HG03039 (cell line): Measurements from ENCODE around the gene PLEKHG2.

ENCODE experiments used
- ATAC-seq: cut with Tn5 transposase; IDR thresholded peaks from one replicate; pipeline ENCODE4 v1.9.1; 2021; ENCODE audit warnings: mild to moderate bottlenecking, moderate library complexity; ENCODE audit not compliant: unreplicated experiment

Gene PLEKHG2

GRCh38 chr19:39415111-39416046, 2.9 kb downstream of the PLEKHG2 start:
- no peak for ATAC-seq

- no peak for ATAC-seq
Measured at GRCh38 chr19:39416152-39417120, 4.0 kb downstream of the PLEKHG2 start.

GRCh38 chr19:39417463-39418181, 5.2 kb downstream of the PLEKHG2 start:
- ATAC-seq: no peak

- no peak for ATAC-seq
Measured at GRCh38 chr19:39419003-39419402, 6.5 kb downstream of the PLEKHG2 start.

- no peak for ATAC-seq
Measured at GRCh38 chr19:39420769-39421168, 8.3 kb downstream of the PLEKHG2 start.

- ATAC-seq: no peak
Measured at GRCh38 chr19:39422020-39422419, 9.6 kb downstream of the PLEKHG2 start.

- ATAC-seq: no peak
Measured at GRCh38 chr19:39423258-39424086, 11.0 kb downstream of the PLEKHG2 start.

GRCh38 chr19:39424934-39425333, 12.5 kb downstream of the PLEKHG2 start:
- no peak for ATAC-seq

- ATAC-seq: no peak
Measured at GRCh38 chr19:39425744-39426143, 13.3 kb downstream of the PLEKHG2 start.

GRCh38 chr19:39426170-39426569, 13.7 kb downstream of the PLEKHG2 start:
- no peak for ATAC-seq

GRCh38 chr19:39427707-39428106, 15.2 kb downstream of the PLEKHG2 start:
- ATAC-seq: no peak

GRCh38 chr19:39428283-39429112, 16.0 kb downstream of the PLEKHG2 start:
- ATAC-seq: no peak

- ATAC-seq: no peak
Measured at GRCh38 chr19:39430675-39431593, 18.5 kb downstream of the PLEKHG2 start.

- ATAC-seq: no peak
Measured at GRCh38 chr19:39432677-39433025, 20.2 kb downstream of the PLEKHG2 start.

GRCh38 chr19:39433480-39434079, 21.1 kb downstream of the PLEKHG2 start:
- ATAC-seq: no peak

GRCh38 chr19:39434123-39435076, 21.9 kb downstream of the PLEKHG2 start:
- no peak for ATAC-seq
